Thyroid gland (tissue), 4 donors: Measurements from ENCODE around the gene LDB2.

Experiments used
- POLR2A ChIP-seq, 2 donors: fragments of 450-650 bp; IDR thresholded peaks; one replicate each; pipeline ENCODE4 v1.6.1; 2017; ENCODE audit warnings: antibody characterized with exemption in 2 of 2, mild to moderate bottlenecking in 2 of 2, moderate library complexity in 1 of 2
- TF ChIP-seq, protein P1 (sequence below), 6 experiments: fragments of 200-600 bp in 3 of 6; fragments of 450-650 bp in 3 of 6; sonication (generic) in 3 of 6; IDR thresholded peaks; one replicate each; pipeline ENCODE4 v1.5.1; 2016 to 2019; ENCODE audit warnings: antibody characterized with exemption in 6 of 6, mild to moderate bottlenecking in 2 of 6, inconsistent platforms in 1 of 6, moderate library complexity in 1 of 6

DNA sequence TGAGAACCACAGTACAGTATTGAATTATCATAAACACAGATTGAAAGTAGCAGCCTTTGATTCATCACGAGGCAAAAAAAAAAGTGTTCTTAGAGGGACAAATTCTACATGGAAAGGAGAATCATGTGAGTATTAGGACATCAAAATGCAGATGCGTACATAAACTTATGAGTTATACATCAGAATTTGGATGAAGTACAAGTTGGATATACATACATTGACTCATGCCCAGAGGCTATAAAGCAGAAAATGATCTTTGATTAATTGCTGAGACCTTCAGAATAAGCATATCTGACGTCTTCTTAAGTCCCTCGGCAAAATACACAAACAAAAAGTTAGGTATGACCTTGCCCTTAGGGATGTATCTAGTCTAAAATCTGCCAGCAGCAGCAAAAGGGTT, 206.4 kb downstream of the LDB2 start:
- no peak for TF ChIP-seq POLR2A (IDR thresholded peaks at IDR 0.05)
- TF ChIP-seq, protein P1, sequence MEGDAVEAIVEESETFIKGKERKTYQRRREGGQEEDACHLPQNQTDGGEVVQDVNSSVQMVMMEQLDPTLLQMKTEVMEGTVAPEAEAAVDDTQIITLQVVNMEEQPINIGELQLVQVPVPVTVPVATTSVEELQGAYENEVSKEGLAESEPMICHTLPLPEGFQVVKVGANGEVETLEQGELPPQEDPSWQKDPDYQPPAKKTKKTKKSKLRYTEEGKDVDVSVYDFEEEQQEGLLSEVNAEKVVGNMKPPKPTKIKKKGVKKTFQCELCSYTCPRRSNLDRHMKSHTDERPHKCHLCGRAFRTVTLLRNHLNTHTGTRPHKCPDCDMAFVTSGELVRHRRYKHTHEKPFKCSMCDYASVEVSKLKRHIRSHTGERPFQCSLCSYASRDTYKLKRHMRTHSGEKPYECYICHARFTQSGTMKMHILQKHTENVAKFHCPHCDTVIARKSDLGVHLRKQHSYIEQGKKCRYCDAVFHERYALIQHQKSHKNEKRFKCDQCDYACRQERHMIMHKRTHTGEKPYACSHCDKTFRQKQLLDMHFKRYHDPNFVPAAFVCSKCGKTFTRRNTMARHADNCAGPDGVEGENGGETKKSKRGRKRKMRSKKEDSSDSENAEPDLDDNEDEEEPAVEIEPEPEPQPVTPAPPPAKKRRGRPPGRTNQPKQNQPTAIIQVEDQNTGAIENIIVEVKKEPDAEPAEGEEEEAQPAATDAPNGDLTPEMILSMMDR (IDR thresholded peaks at IDR 0.05), result no peak
